Skeletal muscle satellite cell (primary cell): ENCODE measurements around the gene FKBP6. TPM values are rescaled to one million over a fixed set of nuclear protein-coding genes. Genes with fewer than 3 reads are reported as not detected.
"Not testable (repeated sequence)": the region's sequence is repeated elsewhere in the genome, so short reads cannot be mapped to it uniquely, and the experiment has no call there.

Source experiments
- H3K27me3 ChIP-seq: 2 replicates; pipeline ENCODE4 v1.7.0; 2013; ENCODE audit warnings: low read length; ENCODE audit not compliant: control insufficient read depth, insufficient read depth
- H3K36me3 ChIP-seq: 2 replicates; pipeline ENCODE4 v1.7.0; 2013; ENCODE audit warnings: mild to moderate bottlenecking, control low read depth, low read length; ENCODE audit not compliant: insufficient read depth
- H3K4me1 ChIP-seq: 2 replicates; pipeline ENCODE4 v1.7.0; 2013; ENCODE audit warnings: low read length; ENCODE audit not compliant: control insufficient read depth, insufficient read depth
- H3K4me2 ChIP-seq: 2 replicates; pipeline ENCODE4 v1.7.0; 2013; ENCODE audit warnings: mild to moderate bottlenecking, low read length
- H3K4me3 ChIP-seq: 2 replicates; pipeline ENCODE4 v1.7.0; 2013; ENCODE audit warnings: low read length
- H3K9ac ChIP-seq: 2 replicates; pipeline ENCODE4 v1.7.0; 2013; ENCODE audit warnings: mild to moderate bottlenecking, low read depth, low read length, moderate library complexity
- H3K9me3 ChIP-seq: replicated peaks from 2 replicates; pipeline ENCODE4 v1.7.0; 2013; ENCODE audit warnings: mild to moderate bottlenecking, control low read depth, low read length
- total RNA-seq: library from RNA; depleted of rRNA; stranded (reverse); fragments of >200 nt; gene quantifications from 2 replicates; pipeline ENCODE4 v1.2.3, GENCODE V29; 2012; rRNA removed

The FKBP6 gene, protein sequence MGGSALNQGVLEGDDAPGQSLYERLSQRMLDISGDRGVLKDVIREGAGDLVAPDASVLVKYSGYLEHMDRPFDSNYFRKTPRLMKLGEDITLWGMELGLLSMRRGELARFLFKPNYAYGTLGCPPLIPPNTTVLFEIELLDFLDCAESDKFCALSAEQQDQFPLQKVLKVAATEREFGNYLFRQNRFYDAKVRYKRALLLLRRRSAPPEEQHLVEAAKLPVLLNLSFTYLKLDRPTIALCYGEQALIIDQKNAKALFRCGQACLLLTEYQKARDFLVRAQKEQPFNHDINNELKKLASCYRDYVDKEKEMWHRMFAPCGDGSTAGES
- total RNA-seq: not detected in 2 replicates

DNA sequence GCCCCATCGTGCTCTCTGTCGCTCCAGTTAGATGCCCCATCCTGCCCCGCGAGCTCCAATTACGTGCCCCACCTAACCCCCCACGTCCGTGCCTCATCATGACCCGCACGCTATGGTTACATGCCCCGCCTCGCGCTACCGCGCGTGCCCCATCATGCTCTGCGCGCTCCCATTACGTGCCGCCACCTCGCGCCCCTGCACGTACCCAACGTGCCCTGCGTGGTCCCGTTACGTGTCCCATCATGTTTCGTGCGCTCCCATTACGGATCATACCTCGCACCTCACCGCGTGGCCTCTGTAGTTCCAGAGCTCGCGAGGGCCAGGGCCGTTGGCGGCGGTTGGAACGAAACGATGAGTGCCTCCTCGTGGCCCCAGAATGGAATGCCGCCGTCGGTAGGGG is at the start of gene FKBP6, which contains the start of gene TRIM50:
FKBP6 (plus strand) TSS at position 240 of the 400 bp plus-strand sequence. CDS start 268 bp downstream, outside the sequence.
TRIM50 (minus strand) TSS at position 161 of the 400 bp plus-strand sequence. CDS start 3,295 bp downstream, outside the sequence.
- H3K9ac ChIP-seq, H3K4me3 ChIP-seq, H3K4me1 ChIP-seq, H3K36me3 ChIP-seq, H3K4me2 ChIP-seq, H3K9me3 ChIP-seq: not testable (repeated sequence)
- H3K27me3 ChIP-seq: peaks cover 34% of the 10 kb centered on the region

DNA sequence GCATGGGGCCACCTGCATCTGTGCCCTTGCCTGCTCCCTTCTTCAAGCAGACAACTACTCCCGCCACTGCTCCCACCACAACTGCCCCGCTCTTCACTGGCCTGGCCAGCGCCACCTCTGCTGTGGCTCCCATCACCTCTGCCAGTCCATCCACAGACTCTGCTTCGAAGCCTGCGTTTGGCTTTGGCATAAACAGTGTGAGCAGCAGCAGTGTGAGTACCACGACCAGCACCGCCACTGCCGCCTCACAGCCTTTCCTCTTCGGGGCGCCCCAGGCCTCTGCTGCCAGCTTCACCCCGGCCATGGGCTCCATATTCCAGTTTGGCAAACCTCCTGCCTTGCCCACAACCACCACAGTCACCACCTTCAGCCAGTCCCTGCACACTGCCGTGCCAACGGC is 30.7 kb upstream of the FKBP6 start:
- H3K36me3 ChIP-seq, H3K4me2 ChIP-seq, H3K9ac ChIP-seq, H3K9me3 ChIP-seq, H3K4me1 ChIP-seq, H3K27me3 ChIP-seq, H3K4me3 ChIP-seq: not testable (repeated sequence)

DNA sequence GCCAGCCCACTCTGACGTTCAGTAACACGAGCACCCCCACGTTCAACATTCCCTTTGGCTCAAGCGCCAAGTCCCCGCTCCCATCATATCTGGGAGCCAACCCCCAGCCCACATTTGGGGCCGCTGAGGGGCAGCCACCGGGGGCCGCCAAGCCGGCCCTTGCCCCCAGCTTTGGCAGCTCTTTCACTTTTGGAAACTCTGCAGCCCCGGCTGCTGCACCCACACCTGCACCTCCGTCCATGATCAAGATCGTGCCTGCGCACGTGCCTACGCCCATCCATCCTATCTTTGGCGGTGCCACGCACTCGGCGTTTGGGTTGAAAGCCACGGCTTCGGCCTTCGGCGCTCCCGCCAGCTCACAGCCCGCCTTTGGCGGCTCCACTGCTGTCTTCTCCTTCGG is 30.3 kb upstream of the FKBP6 start:
- H3K9ac ChIP-seq, H3K4me3 ChIP-seq, H3K27me3 ChIP-seq, H3K36me3 ChIP-seq, H3K4me2 ChIP-seq, H3K4me1 ChIP-seq, H3K9me3 ChIP-seq: not testable (repeated sequence)

DNA sequence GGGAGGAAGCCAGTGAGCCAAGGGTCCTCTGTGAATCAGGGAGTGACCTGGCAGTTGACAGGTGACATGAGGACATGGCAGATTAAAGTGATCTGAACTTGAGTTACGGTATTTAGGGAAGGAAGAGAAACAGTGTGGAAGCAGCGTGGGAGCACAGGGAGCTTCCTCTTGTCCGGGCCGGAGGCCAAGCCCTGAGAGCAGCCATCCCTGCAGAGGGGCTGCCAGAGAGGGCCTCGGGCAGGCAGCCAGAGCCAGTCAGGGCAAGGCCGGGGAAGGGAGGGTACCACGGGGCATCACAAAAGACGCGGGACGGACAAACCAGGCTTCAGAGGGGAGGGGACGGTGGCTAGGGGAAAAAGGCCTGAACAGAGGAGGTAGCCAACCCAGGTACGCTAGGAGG is 28.1 kb upstream of the FKBP6 start:
- not testable (repeated sequence) for H3K27me3 ChIP-seq, H3K9me3 ChIP-seq, H3K4me1 ChIP-seq, H3K4me3 ChIP-seq, H3K36me3 ChIP-seq, H3K9ac ChIP-seq, H3K4me2 ChIP-seq

DNA sequence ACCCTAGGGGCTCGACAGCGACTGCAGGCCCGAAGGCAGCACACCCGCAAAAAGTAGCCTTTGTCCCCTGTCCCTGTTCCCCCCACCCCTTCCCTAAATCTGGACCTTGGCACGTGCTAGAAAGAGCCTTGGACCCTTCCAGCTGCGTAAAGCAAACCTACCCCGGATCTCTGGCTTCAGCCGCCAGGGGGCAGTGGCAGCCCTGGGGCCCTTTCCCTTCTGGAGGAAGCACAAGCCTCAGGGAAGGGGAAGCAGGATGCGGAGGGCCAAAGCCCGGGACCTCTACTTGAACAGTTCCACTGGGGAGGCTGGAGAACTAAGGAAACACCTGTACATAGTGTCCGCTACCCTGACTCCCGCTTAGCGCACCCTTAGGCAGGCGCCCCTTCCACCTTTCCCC is 26.9 kb upstream of the FKBP6 start:
- H3K27me3 ChIP-seq, H3K36me3 ChIP-seq, H3K4me1 ChIP-seq, H3K4me2 ChIP-seq, H3K9me3 ChIP-seq, H3K4me3 ChIP-seq, H3K9ac ChIP-seq: not testable (repeated sequence)

DNA sequence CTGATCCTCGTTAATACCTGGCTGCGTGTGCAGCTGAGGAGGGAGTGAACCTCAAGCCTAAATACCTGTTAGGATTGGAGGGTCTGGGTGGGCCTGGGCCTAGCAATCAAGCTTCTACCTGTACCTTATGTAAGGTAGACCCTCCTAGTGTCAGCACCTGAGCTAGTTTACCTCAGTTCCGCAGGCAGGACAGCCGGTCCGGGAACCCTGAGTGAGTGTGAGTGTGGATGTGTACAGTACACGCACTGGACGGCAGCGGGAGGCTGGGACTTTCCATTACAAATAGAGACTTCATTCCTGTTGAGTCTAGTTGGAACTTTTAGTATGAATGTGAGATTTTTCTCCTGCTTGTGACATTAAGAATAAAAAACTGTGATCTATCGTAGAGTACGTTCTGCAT is 25.1 kb upstream of the FKBP6 start:
- H3K27me3 ChIP-seq, H3K9ac ChIP-seq, H3K4me2 ChIP-seq, H3K4me1 ChIP-seq, H3K4me3 ChIP-seq, H3K9me3 ChIP-seq: not testable (repeated sequence)
- peaks cover 13% of the 10 kb centered on the region for H3K36me3 ChIP-seq

DNA sequence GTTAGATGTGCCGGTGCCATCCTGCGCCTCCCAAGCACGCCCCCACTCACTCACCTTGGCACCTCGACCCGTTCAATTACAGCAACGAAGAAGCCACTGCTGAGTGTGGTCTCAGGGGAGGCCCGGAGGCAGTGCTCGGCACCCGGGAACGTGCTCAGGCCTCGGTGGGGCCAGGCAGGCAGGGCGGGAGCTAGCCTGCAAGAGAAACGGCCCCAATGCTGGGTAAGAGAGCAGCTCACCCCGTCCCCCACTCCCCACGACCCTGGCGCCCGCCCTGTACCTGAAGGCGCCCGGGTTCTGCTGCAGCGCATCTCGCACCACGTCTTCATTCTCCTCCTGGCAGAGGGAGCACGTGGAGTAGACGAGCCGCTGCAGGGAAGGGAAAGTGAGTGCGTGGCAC is 24.4 kb upstream of the FKBP6 start:
- no peak overlapping the region for H3K4me2 ChIP-seq
- H3K4me3 ChIP-seq: no peak overlapping the region
- H3K9me3 ChIP-seq: no peaks in the 10 kb centered on the region
- no peak overlapping the region for H3K9ac ChIP-seq
- H3K27me3 ChIP-seq: no peaks in the 10 kb centered on the region
- peaks cover 13% of the 10 kb centered on the region for H3K36me3 ChIP-seq
- H3K4me1 ChIP-seq: peaks cover 6% of the 10 kb centered on the region

DNA sequence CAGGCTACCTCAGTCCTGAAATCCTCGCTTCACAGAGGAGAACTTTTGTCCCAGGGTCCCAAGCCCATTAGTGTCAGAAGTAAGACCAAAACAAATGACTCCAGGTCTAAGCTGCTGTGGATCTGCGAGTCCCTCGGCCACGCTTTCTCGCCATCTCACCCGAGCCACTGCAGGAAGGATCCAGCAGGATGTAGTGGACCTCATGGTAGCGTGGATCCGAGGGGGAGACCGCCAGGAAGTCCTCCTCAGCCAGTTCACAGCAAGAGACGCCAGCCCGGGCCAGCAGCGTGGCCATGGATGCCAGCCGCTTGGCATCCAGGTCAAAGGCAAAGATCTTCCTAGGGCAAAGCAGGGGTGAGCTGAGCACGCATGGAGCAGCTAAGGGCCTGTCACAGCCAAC is 23.9 kb upstream of the FKBP6 start:
- H3K9ac ChIP-seq: no peak overlapping the region

DNA sequence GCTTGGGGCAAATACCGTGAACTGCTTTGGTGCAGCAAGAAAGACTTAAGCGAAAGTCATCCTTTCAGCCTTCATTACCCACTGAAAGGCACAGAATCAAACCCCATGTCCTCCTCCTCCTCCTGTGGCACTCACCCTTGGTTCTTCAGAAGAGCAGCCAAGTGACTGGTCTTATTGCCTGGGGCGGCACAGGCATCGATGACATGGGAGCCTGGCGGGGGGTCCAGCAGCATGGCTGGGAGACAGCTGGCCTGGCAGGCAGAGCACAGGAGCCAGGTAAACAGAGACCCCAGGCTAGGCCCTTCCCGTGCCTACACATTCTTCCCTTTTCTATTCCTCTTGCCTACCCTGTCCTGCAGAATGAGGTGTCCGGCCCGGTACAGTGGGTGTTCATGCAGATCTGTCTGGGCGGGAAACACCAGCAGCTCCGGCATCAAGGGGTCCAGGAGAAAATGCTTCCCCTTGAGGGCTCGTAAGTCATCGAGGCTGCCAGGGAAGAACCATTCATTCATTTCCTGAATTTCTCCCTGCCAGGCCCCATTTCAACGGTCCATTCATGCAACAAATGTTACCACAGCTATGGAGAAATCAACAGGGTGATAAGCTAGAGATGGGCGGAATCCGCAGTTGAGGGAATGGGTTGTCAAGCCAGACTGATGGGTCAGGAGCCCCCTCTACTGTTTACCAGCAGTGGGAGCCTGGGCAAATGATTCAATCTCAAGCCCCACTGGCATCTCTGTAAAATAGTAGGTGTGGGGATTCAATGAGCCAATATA is 23.2 kb upstream of the FKBP6 start:
- H3K4me1 ChIP-seq, H3K4me3 ChIP-seq, H3K4me2 ChIP-seq, H3K9ac ChIP-seq, H3K27me3 ChIP-seq, H3K9me3 ChIP-seq: not testable (repeated sequence)
- peaks cover 13% of the 10 kb centered on the region for H3K36me3 ChIP-seq

More for the DNA sequence above, 23.9 kb upstream of the FKBP6 start:
- H3K27me3 ChIP-seq: no peaks in the 10 kb centered on the region
- no peak overlapping the region for H3K4me2 ChIP-seq
- peaks cover 13% of the 10 kb centered on the region for H3K36me3 ChIP-seq
- peaks cover 6% of the 10 kb centered on the region for H3K4me1 ChIP-seq
- H3K4me3 ChIP-seq: no peak overlapping the region
- no peaks in the 10 kb centered on the region for H3K9me3 ChIP-seq

DNA sequence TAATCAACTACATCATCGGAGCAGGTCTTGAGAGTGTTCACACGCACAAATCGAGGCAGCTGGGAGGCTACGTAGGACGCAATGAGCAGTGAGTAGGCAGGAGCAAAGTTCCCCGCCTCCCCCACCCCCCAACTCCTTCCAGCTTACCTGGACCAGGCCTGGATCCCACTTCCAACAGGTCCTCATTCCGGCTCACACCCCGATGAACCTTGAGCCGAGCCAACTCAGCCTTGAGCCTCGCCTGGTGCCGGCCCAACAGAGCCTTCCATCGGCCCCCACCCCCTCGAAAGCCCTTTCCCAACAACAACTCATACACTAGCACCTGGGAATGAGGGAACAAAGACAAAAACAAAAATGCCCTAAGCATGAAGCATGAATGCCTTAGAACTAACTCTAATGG is 20.5 kb upstream of the FKBP6 start:
- H3K4me1 ChIP-seq: peaks cover 6% of the 10 kb centered on the region

DNA sequence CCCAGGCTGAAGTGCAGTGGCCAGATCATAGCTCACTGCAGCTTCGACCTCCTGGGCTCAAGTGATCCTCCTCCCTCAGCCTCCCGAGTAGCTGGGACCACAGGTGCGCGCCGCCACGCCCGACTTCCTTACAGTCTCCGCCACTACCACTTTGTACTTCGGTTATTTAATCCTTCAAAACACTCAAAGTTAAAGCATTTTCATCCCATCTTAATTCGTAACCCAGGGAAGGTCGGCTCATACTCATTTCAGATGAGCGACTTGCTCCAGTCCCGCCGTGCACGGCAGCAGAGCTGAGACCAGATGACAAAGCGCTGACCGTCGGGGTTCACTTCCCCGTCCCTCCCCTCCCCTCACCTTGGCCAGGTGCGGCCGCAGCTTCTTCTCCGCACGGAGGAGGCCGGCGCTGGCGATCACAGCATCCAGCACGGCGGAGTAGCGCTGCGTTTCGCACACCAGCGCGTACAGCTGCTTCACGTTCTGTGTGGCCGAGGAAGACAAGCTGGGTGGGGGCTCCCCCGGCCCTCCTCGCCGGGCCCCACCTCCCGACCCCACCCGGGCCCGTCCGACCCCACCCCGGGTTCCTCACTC is 19.8 kb upstream of the FKBP6 start:
- peaks cover 13% of the 10 kb centered on the region for H3K36me3 ChIP-seq
- H3K4me3 ChIP-seq: peak overlapping the region; percentile 85
- peak overlapping the region; percentile 97 for H3K4me2 ChIP-seq
- H3K27me3 ChIP-seq: no peaks in the 10 kb centered on the region
- H3K9ac ChIP-seq: peak overlapping the region; percentile 74
- H3K4me1 ChIP-seq: peaks cover 6% of the 10 kb centered on the region
- no peaks in the 10 kb centered on the region for H3K9me3 ChIP-seq

More for the DNA sequence above, 20.5 kb upstream of the FKBP6 start:
- H3K9ac ChIP-seq: no peak overlapping the region
- H3K27me3 ChIP-seq: no peaks in the 10 kb centered on the region
- H3K9me3 ChIP-seq: no peaks in the 10 kb centered on the region
- H3K4me2 ChIP-seq: peak overlapping the region; percentile 97
- peak overlapping the region; percentile 85 for H3K4me3 ChIP-seq
- H3K36me3 ChIP-seq: peaks cover 13% of the 10 kb centered on the region
